Fibroblast of villous mesenchyme (primary cell): Measurements from ENCODE around the gene PRELID3B. TPM values are rescaled to one million over a fixed set of nuclear protein-coding genes. Genes with fewer than 3 reads are reported as not detected.

Experiments
- DNase-seq: peaks from one replicate; pipeline ENCODE4 v3.0.0-alpha.2; 2010; ENCODE audit warnings: low read depth
- H3K4me3 ChIP-seq: 2 replicates; pipeline ENCODE4 v1.5.1; 2011; ENCODE audit warnings: low read depth, mild to moderate bottlenecking, low read length
- total RNA-seq: library from RNA; depleted of rRNA; stranded (reverse); fragments of >200 nt; gene quantifications from 2 replicates; pipeline ENCODE4 v1.2.3, GENCODE V29; 2012
- TF ChIP-seq, protein P1 (sequence below): IDR thresholded peaks from 2 replicates; pipeline ENCODE4 v1.5.1; 2012; ENCODE audit warnings: low read depth, mild to moderate bottlenecking, low read length; ENCODE audit not compliant: insufficient read depth

Gene PRELID3B
- total RNA-seq, 1 donor, result 85.1 TPM

DNA sequence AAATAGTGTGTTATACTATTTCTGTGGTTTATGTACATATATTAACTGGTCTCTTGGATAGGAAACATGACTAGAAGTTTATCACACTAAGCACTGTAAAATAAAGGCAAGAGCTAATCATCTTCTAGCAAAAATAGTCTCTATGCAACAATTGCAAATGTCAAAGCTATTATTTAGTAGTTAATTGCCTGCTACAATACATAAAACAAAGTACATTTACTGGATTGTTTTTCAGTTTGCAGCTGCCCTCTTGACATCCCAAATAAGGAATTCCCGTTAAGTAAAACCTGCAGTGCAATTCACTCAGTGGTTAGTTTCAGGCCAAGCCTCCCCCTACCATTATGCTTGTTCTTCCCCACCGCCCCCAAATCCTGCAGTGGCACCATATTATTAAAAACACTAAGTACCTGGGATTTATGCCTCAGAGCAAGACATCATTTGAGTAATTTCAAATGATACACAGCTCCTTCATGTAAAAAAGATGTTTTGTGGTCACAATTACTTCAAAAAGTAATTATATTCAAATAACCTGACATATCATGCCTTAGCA, 8.9 kb downstream of the PRELID3B start:
- no peak for DNase-seq
- H3K4me3 ChIP-seq, result no peak overlapping the region
- TF ChIP-seq, protein P1, sequence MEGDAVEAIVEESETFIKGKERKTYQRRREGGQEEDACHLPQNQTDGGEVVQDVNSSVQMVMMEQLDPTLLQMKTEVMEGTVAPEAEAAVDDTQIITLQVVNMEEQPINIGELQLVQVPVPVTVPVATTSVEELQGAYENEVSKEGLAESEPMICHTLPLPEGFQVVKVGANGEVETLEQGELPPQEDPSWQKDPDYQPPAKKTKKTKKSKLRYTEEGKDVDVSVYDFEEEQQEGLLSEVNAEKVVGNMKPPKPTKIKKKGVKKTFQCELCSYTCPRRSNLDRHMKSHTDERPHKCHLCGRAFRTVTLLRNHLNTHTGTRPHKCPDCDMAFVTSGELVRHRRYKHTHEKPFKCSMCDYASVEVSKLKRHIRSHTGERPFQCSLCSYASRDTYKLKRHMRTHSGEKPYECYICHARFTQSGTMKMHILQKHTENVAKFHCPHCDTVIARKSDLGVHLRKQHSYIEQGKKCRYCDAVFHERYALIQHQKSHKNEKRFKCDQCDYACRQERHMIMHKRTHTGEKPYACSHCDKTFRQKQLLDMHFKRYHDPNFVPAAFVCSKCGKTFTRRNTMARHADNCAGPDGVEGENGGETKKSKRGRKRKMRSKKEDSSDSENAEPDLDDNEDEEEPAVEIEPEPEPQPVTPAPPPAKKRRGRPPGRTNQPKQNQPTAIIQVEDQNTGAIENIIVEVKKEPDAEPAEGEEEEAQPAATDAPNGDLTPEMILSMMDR, result no peak

DNA sequence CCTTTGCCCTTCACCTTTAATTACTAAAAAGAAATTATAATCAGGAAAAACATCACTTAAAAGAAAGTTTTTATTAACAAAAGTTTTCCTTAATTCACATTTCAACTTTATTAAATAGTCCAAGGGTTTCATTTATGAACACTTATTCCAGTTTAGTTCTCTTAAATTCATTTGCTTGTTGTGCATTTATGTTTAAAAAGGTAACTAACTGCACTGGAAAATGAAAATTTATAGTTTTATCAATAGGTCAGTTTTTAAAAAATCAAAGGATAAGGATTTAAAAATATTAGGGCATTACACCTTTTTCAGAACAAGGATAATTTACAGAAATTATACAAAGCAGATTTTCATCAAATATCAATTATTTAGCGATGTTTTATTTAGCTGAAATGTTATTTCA, 9.5 kb downstream of the PRELID3B start:
- TF ChIP-seq, protein P1, result no peak
- H3K4me3 ChIP-seq, result peak overlapping the region; percentile 68
- DNase-seq, result no peak

DNA sequence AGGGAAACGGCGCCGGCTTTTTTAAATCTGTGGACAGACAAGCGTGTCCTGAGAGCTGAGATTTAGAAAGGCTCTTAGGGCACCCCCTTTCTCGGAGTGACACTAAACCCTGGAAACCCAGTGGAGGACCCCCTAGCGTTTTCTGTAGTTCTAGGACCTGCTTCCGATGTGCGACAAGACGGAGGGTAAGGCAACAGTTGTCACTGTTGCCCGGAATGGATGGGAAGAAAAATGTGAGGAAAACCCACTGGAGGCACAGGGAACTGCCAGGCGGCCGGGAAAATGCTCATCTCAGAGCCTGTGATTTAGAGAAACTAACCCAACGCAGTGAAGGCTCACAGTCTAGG, 9.9 kb downstream of the PRELID3B start:
- peak overlapping the region; percentile 68 for H3K4me3 ChIP-seq
- no peak for DNase-seq
- TF ChIP-seq, protein P1, result peak; percentile 7

DNA sequence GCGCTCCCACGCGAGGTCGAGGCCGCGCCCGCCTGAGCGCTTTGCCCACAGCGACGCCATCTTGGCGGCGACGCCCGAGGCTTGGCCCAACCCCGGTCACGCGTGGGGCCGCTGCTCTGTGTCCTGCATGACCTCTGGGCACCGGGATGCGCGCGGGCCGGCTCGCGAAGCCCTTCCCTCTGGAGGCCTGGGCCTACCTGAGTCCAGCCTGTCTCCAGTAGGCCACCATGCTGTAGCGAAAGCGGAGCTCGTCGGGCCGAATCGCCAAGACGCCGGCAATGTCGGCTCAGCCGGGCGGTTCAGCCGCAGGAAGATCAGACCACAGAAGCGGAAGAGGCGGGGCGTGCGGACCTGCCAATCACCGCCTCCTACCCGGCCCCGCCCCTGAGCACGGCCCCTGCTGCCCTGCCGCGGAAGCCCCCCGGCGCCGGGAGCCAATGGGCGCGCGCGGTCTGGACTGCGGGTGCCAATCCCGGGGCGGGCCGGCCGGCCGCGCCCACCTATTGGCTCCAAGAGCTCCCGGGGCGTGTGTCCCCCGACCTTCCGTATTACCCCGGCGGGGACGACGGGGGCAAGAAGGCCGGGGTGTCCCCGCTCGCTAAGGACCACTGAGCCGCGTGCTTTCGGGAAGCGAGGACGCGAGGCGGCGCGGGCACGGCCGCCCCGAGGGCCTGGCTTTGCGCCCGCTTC, 10.4 kb downstream of the PRELID3B start, which contains the start of gene ATP5F1E:
ATP5F1E (minus strand) TSS at position 313 of the 690 bp plus-strand sequence; CDS start at position 229, 84 bp downstream.
- peak within 1 kb of the TSS; percentile 82 for H3K4me3 ChIP-seq
- DNase-seq, result peak; percentile 95
- TF ChIP-seq, protein P1, result no peak

DNA sequence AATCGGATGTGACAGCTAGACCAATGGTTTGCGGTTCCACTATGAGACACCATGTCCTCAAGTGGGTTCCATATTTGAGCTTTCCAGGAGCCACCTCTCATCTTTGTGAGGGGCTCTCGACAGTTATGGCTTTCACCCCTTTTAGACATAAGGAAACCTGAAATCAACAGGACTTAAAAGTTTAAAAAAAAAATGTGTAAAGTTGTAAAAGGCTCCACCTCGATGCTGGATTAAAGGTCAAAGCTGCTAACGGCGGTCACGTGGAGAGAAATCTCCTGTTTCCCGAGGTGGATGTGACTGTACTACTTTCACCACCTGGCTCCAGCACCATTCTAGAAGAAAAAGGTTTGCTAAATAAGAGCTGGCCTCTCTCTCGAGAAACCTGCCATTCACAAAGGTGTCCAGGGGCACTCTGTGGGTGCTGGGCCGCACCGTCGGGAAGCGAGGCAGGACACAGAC, 11.0 kb downstream of the PRELID3B start:
- DNase-seq, result peak; percentile 11
- H3K4me3 ChIP-seq, result peak overlapping the region; percentile 82
- TF ChIP-seq, protein P1, result no peak

DNA sequence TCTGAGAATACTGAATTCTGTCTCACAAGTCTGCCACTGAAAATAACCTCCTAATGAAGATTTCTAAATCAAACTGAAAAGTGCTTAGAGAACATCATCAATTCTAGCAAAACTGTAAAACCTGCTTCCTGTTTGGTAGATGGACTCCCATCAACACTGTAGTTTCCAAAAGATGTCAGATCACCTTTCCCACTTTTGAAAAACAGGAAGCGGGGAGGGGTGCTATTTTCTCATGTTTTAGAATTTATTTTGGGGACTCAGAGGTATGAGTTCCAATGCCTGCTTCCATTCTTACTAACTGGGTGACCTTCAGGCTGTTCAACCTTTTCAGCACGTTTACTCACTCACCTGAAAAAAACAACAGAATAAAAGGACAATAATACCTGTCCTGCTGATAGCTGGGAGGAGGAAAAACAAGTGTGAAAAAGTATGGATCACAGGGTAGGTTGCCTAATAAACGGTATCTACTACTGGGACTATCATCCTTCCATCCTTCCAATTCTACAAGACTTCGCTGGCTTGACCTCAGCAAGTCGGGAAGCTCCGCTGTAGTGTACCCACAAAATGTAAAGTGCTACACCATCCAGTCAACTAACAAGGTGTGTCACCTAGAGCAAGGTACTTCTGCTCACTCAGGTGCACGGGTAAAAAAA, 11.5 kb downstream of the PRELID3B start:
- TF ChIP-seq, protein P1, result no peak

More for the DNA sequence above, 11.5 kb downstream of the PRELID3B start:
- DNase-seq, result no peak
- peak overlapping the region; percentile 82 for H3K4me3 ChIP-seq
